Omental fat pad (tissue), 4 donors: ENCODE results near the gene SLC8A1. TPM values are rescaled to one million over a fixed set of nuclear protein-coding genes. Genes with fewer than 3 reads are reported as not detected.

Experiments used
- ATAC-seq: fragments of 150-250 bp; one replicate; pipeline ENCODE4 v1.9.1; 2016; ENCODE audit warnings: mild to moderate bottlenecking, moderate library complexity; ENCODE audit not compliant: low FRiP score
- DNase-seq: peaks from one replicate; pipeline ENCODE4 v3.0.0-alpha.2; 2019; ENCODE audit warnings: low spot score
- total RNA-seq, 4 donors: library from RNA; depleted of rRNA; stranded (reverse); fragments of >200 nt; gene quantifications; one replicate each; pipeline ENCODE4 v1.1.0, GENCODE V29; 2016
- TF ChIP-seq, protein P1 (sequence below), 3 donors: fragments of 450-650 bp; IDR thresholded peaks; one replicate each; pipeline ENCODE4 v1.5.1; 2016 to 2017; ENCODE audit warnings: antibody characterized with exemption in 3 of 3, mild to moderate bottlenecking in 3 of 3, moderate library complexity in 2 of 3

Gene SLC8A1
- total RNA-seq, 4 donors from 2014 or later = 17.5 to 47.0 (median 30.0) TPM

DNA sequence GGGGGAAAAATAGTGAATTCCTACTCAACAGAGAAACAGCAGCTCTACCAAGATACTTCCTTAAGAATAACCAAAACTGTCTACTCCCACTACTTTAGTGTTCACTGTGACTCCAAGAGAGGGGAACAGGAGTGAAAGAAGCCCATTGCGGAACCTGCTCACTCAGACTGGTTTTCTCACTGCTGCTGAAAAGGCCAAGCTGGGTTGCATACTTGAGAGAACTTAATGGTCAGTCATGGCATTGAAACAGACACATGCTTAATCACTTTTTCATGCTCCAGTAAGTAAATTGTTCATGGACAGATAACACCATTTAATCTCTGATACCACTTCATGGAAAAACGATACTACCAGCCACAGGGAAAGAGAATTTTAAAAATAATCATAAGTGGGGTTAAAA is 35.7 kb upstream of the SLC8A1 start:
- TF ChIP-seq, protein P1, sequence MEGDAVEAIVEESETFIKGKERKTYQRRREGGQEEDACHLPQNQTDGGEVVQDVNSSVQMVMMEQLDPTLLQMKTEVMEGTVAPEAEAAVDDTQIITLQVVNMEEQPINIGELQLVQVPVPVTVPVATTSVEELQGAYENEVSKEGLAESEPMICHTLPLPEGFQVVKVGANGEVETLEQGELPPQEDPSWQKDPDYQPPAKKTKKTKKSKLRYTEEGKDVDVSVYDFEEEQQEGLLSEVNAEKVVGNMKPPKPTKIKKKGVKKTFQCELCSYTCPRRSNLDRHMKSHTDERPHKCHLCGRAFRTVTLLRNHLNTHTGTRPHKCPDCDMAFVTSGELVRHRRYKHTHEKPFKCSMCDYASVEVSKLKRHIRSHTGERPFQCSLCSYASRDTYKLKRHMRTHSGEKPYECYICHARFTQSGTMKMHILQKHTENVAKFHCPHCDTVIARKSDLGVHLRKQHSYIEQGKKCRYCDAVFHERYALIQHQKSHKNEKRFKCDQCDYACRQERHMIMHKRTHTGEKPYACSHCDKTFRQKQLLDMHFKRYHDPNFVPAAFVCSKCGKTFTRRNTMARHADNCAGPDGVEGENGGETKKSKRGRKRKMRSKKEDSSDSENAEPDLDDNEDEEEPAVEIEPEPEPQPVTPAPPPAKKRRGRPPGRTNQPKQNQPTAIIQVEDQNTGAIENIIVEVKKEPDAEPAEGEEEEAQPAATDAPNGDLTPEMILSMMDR (IDR thresholded peaks at IDR 0.05) = no peak
- DNase-seq (no peak), ATAC-seq (no peak)

DNA sequence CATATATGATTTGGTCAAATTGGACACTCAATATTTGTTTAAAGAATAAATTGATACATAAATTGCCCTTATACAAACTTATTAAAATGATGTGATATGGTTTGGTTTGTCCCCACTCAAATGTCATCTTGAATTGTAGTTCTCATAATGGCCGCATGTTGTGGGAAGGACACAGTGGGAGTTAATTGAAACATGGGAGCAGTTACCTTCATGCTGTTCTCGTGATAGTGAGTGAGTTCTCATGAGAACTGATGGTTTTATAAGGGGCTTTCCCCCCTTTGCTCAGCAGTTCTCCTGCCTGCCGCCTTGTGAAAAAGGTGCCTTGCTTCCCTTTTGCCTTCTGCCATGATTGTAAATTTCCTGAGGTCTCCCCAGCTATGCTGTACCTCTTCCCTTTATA is 34.0 kb upstream of the SLC8A1 start:
- DNase-seq (no peak), ATAC-seq (no peak)
- TF ChIP-seq, protein P1 (IDR thresholded peaks at IDR 0.05) = no peak

DNA sequence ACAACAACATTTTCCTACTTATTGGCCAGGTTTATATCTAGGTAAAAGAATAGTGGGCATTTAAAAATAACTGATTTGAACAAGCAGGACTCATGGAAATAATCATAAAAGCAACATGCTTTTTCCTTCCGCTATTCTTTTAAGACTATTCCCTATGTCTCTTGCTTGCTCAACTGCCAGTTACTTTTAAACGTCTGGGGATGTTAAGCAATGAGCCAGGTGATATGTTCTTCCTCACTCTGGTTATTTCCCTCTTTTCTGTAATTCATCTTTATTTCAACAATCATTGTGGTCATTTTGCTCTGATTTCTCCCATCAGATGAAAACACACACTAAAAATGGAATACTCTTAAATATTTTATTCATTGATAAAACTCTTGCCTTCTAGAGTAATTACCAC is 33.4 kb upstream of the SLC8A1 start:
- no peak for DNase-seq
- TF ChIP-seq, protein P1 (IDR thresholded peaks at IDR 0.05) = no peak
- no peak for ATAC-seq

DNA sequence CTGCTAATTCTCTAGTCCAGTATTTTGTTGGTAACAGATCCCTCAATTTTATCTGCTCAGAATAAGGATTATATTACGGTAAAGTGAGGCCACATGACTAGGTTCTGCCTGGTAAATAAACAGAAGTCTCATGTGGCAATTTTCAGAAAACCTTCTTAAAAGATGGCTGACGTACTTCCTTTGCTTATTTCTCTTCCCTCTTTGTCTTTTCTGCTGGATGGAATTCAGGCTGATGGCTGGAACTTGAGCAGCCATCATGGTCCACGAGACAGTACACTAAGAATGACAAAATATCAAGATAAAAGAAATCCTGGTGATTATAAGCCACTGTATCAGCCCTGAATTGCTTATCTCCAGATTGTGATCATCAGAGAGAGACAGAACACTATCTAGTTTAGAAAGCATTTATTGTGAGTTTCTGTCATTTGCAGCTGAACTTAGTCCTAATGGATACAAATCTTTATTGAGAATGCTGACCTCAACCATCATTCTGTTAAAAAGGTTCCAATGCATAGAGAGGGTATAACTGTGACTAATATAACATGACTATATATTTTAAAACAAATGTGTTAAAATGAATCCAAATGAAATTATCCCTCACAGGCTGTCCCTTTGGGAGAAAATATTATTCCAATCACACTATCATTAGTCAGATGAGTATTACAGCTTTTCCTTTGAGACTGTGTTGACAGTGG is 31.8 kb upstream of the SLC8A1 start:
- DNase-seq (no peak), ATAC-seq (no peak)
- TF ChIP-seq, protein P1 (IDR thresholded peaks at IDR 0.05) = no peak

DNA sequence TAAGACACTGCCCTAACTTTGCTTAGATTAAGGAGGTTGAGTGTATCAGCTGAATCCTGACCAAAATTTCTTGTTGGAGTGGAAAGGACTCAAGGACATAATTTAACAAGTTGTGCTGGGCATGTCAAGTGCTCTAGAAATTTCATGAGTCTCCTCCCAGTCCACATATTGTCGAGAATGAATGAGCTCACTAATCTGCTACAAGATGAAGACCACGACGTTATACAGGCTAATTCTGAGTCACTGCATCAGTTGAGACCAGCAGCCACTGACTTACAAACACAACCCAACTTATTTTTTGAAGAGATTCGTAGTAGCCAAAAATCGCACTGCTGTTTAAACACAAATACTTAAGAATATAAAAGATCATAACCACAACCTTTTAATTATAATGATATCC is 28.7 kb upstream of the SLC8A1 start:
- TF ChIP-seq, protein P1 (IDR thresholded peaks at IDR 0.05) = no peak
- ATAC-seq = no peak
- no peak for DNase-seq

DNA sequence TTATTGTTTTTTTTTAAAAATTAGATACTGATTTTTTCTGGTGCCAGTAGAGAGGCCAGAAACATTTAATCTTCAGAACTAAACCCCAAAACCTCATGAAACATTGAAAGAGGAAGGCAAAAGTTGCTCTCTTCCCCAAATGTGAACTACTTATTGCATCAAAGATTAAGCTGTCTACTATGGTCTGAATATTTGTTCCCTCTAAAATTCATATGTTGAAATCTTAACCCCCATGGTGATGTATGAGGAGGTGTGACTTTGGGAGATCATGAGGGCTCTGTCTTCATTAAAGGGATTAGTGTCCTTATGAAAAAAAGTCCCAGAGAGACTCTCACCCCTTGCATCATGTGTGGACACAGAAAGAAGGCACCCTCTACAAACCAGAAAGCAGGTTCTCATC is 28.2 kb upstream of the SLC8A1 start:
- no peak for ATAC-seq
- TF ChIP-seq, protein P1 (IDR thresholded peaks at IDR 0.05) = no peak
- no peak for DNase-seq

DNA sequence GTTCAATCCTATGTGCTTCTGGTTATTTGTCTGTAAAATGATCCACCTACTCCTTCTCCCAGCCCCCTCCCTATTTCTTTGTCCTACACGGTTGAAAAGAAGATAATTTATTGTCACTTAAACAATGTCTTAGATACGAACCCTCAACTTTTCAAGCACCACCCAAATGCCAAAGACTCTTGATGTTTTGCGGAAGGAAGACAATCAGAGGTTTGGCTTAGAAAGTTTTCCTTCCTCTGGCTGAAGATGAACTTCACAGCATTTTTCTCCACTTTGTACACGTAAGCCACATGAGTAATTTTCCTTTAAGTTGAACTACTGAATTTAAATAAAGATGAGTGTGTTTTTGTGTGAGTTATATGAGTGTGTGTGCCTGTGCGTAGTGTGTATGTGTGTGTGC is 25.5 kb upstream of the SLC8A1 start:
- TF ChIP-seq, protein P1 (IDR thresholded peaks at IDR 0.05) = no peak
- ATAC-seq = no peak
- DNase-seq = no peak
